K562 (cell line): ENCODE data around the gene PLEKHM3. TPM values are rescaled to one million over a fixed set of nuclear protein-coding genes. Genes with fewer than 3 reads are reported as not detected.

ENCODE experiments used
- ARID3A ChIP-seq: IDR thresholded peaks from 2 replicates; pipeline ENCODE4 v1.6.1; 2012; ENCODE audit warnings: low read depth, low read length, improper control_type of control experiment, borderline replicate concordance
- DIDO1 ChIP-seq: fragments of 450-650 bp; IDR thresholded peaks from 2 replicates; pipeline ENCODE4 v1.6.1; 2016; ENCODE audit warnings: low read depth, missing biosample characterization, missing genetic modification characterization
- DMBX1 ChIP-seq: fragments of 250-450 bp; sonication (Bioruptor Pico); IDR thresholded peaks from 2 replicates; pipeline ENCODE4 v1.8.0; 2022; ENCODE audit warnings: inconsistent platforms, mild to moderate bottlenecking, moderate library complexity, borderline replicate concordance
- E2F5 ChIP-seq: sonication (generic); formaldehyde crosslinking; IDR thresholded peaks from 2 replicates; pipeline ENCODE4 v1.8.0; 2022; ENCODE audit warnings: mild to moderate bottlenecking, missing genetic modification reagents
- FOXK2 ChIP-seq, 2 experiments: fragments of 450-650 bp; IDR thresholded peaks in 1 of 2; conservative IDR thresholded peaks in 1 of 2; 2 replicates each; pipeline ENCODE4 v1.6.1; 2016; ENCODE audit warnings: low read depth in 2 of 2, mild to moderate bottlenecking in 1 of 2
- KDM2B ChIP-seq: fragments of 250-450 bp; sonication (Bioruptor Pico); IDR thresholded peaks from 2 replicates; pipeline ENCODE4 v1.8.0; 2021; ENCODE audit warnings: mild to moderate bottlenecking, moderate library complexity
- MECOM ChIP-seq: fragments of 250-450 bp; sonication (Bioruptor Pico); IDR thresholded peaks from 2 replicates; pipeline ENCODE4 v1.8.0; 2022; ENCODE audit warnings: inconsistent platforms
- NCOR1 ChIP-seq: fragments of 450-650 bp; IDR thresholded peaks from 2 replicates; pipeline ENCODE4 v1.6.1; 2016; ENCODE audit warnings: mild to moderate bottlenecking, moderate library complexity
- NKRF ChIP-seq: fragments of 450-650 bp; IDR thresholded peaks from 2 replicates; pipeline ENCODE4 v1.6.1; 2016; ENCODE audit warnings: borderline replicate concordance
- POLR3A ChIP-seq: IDR thresholded peaks from 2 replicates; pipeline ENCODE4 v1.6.1; 2011; ENCODE audit warnings: borderline replicate concordance, mild to moderate bottlenecking, moderate library complexity; ENCODE audit not compliant: insufficient read length, insufficient read depth; ENCODE audit errors: extremely low read depth
- PRPF4 ChIP-seq: fragments of 200-400 bp; formaldehyde crosslinking; IDR thresholded peaks from one replicate; pipeline ENCODE4 v1.6.1; 2017; ENCODE audit warnings: low read length, low read depth, mild to moderate bottlenecking; ENCODE audit not compliant: insufficient read depth, poor library complexity, severe bottlenecking
- RAD21 ChIP-seq, 2 experiments: fragments of 250-450 bp in 1 of 2; fragments of 450-650 bp in 1 of 2; sonication (Bioruptor Pico) in 1 of 2; formaldehyde crosslinking in 1 of 2; IDR thresholded peaks in 1 of 2; conservative IDR thresholded peaks in 1 of 2; 2 replicates each; pipeline versions ENCODE4 v1.4.0 to v1.8.0; 2020 to 2022; ENCODE audit warnings: mild to moderate bottlenecking in 2 of 2, moderate library complexity in 1 of 2
- SRSF1 ChIP-seq: fragments of 200-400 bp; formaldehyde crosslinking; IDR thresholded peaks from 2 replicates; pipeline ENCODE4 v1.6.1; 2017; ENCODE audit warnings: mild to moderate bottlenecking, low read depth, low read length, moderate library complexity
- TAF9B ChIP-seq: fragments of 450-650 bp; IDR thresholded peaks from 2 replicates; pipeline ENCODE4 v1.6.1; 2018; ENCODE audit warnings: mild to moderate bottlenecking; ENCODE audit not compliant: partially characterized antibody
- THAP7 ChIP-seq: fragments of 250-450 bp; sonication (Bioruptor Pico); IDR thresholded peaks from 2 replicates; pipeline ENCODE4 v1.5.0; 2021
- TRIM28 ChIP-seq: fragments of 450-650 bp; IDR thresholded peaks from 2 replicates; pipeline ENCODE4 v1.6.1; 2017
- ZFP30 ChIP-seq: fragments of 250-450 bp; sonication (Bioruptor Pico); IDR thresholded peaks from 2 replicates; pipeline ENCODE4 v1.8.0; 2022; ENCODE audit warnings: moderate library complexity, mild to moderate bottlenecking, inconsistent platforms, borderline replicate concordance
- ZNF146 ChIP-seq: IDR thresholded peaks from one replicate; pipeline ENCODE4 v1.6.1; 2018; ENCODE audit warnings: missing compliant biosample characterization; ENCODE audit not compliant: unreplicated experiment
- ZNF354B ChIP-seq: fragments of 250-450 bp; sonication (Bioruptor Pico); IDR thresholded peaks from 2 replicates; pipeline ENCODE4 v1.4.0; 2020
- ZNF384 ChIP-seq: IDR thresholded peaks from 2 replicates; pipeline ENCODE4 v1.6.1; 2012; ENCODE audit warnings: low read depth, low read length, improper control_type of control experiment
- ZNF655 ChIP-seq: fragments of 250-450 bp; sonication (Bioruptor Pico); IDR thresholded peaks from 2 replicates; pipeline ENCODE4 v1.5.0; 2021
- polyA plus RNA-seq, 8 experiments: library from polyadenylated mRNA; depleted of rRNA in 4 of 8; stranded (reverse) in 5 of 8; unstranded in 3 of 8; fragments of >200 nt; fragmentation: Nextera tagmentation in 2 of 8; fragmentation: Illumina TruSeq in 1 of 8; extraction: Ambion mirVana in 2 of 8; extraction: Trizol in 1 of 8; gene quantifications; 2 replicates each; pipeline versions ENCODE4 v1.2.1 to v1.2.3, GENCODE V29; 2011 to 2014; ENCODE audit warnings: inconsistent platforms in 1 of 8, missing spikeins in 1 of 8
- total RNA-seq, 7 experiments: library from RNA; depleted of rRNA in 6 of 7; stranded (reverse); fragments of >200 nt in 6 of 7; fragmentation: Illumina TruSeq in 2 of 7; extraction: Trizol in 2 of 7; gene quantifications; 2 replicates each; pipeline versions ENCODE4 v1.2.1 to v1.2.3, GENCODE V29; 2011 to 2021; ENCODE audit warnings: low replicate concordance in 1 of 7

PLEKHM3 gene
- total and polyA plus RNA-seq, 9 of the 15 experiments (the other 6 are each of a cell fraction or from before 2014, with no cell fraction given): 0.24 to 1.6 (median 1.0) TPM

- TF ChIP-seq ARID3A (no peak), FOXK2 (conservative IDR thresholded peaks at IDR 0.05 in 1 of 2, IDR thresholded peaks at IDR 0.05 in 1 of 2; ENCODE audit: low read depth in 2 of 2) (peak; percentile 98 to 99), PRPF4 (no peak), SRSF1 (no peak), RAD21 (CRISPR knock-in tag; conservative IDR thresholded peaks at IDR 0.05 in 1 of 2, IDR thresholded peaks at IDR 0.05 in 1 of 2) (no peak; a peak in 1 of 4 replicates), NKRF (no peak), POLR3A (no peak), ZNF655 (CRISPR knock-in tag) (no peak), ZFP30 (CRISPR knock-in tag) (no peak), ZNF354B (CRISPR knock-in tag) (no peak), KDM2B (no peak; the same call in 1 of the 2 replicates), DMBX1 (CRISPR knock-in tag) (0 out of 2 replicates have a peak, but pooled peaks have one; percentile 61), THAP7 (no peak), ZNF384 (no peak), MECOM (CRISPR knock-in tag) (no peak), E2F5 (0 out of 2 replicates have a peak, but pooled peaks have one; percentile 76), NCOR1 (peak; percentile 53), TRIM28 (no peak), DIDO1 (tag) (peak; percentile 86), TAF9B (peak; percentile 96), ZNF146 (CRISPR knock-in tag) (no peak)
These were observed at the start of gene PLEKHM3 (continued) for GRCh38 chr2:208025037-208025813.
